Stimulated activated CD4-positive, alpha-beta T cell treated with anti-CD3 and anti-CD28 coated beads, TNF-alpha, amount 100 ng/mL, for 4 hours (primary cell): ENCODE results near the gene PRSS37.

Experiments used
- DNase-seq, 3 experiments: peaks; one replicate each; pipeline ENCODE4 v3.0.0-alpha.2; 2020; ENCODE audit warnings: low read depth in 3 of 3

PRSS37 gene

DNA sequence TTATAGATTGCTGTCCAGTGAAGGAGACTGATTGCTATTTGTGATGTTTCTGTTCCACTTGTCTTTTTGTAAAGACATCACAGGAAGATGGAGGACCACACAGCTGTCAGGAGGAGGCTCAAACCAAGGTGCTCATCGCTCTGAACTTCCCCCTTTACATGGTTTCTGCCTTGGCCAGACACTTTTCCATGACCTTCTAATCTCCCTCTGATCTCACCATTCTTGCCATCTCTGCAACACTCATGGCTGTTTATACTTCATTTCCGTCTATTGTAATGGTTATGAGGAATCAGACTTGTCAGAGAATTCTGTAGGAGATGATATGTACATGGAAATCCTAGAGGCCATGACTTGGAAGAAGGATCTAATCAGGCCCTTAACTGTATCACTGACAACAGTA, 53.0 kb downstream of the PRSS37 start:
- no peak for DNase-seq
